ENCODE results near the gene JAM3. TPM values are rescaled to one million over a fixed set of nuclear protein-coding genes. Genes with fewer than 3 reads are reported as not detected.

JAM3 gene
- total RNA-seq, 2 donors from 2014 or later: 9.6 to 13.2 TPM

DNA sequence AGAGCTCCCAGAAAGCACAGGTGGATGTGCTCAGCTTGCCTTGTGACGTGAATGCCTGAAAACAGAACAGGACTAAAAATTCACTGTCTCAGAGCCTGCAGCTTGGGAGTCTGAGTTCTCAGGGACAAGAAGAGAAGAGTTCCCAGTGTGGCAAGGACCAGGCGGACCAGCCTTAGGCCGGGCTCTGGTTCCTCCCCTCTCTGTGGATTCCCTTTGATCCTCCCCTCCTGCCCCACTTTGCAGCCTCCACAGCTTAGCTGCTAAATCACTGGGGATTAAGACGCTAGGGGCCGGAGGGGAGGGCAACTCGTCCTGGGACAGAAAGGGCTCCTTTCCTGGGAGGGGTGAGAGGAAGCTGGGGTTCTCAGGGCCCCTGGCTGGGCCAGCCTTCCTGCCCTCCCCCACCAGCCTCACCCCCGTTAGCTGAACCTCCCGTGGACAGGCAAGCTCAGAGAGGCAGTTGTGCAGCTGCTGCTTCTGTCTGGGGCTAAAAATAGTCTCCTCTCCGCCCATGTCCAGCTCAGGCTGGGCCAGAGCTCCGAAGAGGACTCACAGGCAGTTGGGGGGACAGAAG is 29.9 kb upstream of the JAM3 start:
- intact Hi-C loops (cut with DNase I): no loop called here
- Histone ChIP-seq H3K27me3 (no peaks in the 10 kb centered on the region), H3K27ac (no peak overlapping the region), H3K9me3 (no peaks in the 10 kb centered on the region), H3K4me1 (peaks cover 37% of the 10 kb centered on the region), H3K4me3 (no peak overlapping the region), H3K36me3 (replicated peaks in 1 of 2; ENCODE audit: insufficient read depth in 1 of 2, low read depth in 2 of 2) (no peaks in the 10 kb centered on the region)
- DNase-seq (no peak), ATAC-seq (no peak)
- WGBS, 2 donors: 54 to 76% methylated on average over 7 to 9 of the region's 10 CpGs
- TF ChIP-seq, protein P1, sequence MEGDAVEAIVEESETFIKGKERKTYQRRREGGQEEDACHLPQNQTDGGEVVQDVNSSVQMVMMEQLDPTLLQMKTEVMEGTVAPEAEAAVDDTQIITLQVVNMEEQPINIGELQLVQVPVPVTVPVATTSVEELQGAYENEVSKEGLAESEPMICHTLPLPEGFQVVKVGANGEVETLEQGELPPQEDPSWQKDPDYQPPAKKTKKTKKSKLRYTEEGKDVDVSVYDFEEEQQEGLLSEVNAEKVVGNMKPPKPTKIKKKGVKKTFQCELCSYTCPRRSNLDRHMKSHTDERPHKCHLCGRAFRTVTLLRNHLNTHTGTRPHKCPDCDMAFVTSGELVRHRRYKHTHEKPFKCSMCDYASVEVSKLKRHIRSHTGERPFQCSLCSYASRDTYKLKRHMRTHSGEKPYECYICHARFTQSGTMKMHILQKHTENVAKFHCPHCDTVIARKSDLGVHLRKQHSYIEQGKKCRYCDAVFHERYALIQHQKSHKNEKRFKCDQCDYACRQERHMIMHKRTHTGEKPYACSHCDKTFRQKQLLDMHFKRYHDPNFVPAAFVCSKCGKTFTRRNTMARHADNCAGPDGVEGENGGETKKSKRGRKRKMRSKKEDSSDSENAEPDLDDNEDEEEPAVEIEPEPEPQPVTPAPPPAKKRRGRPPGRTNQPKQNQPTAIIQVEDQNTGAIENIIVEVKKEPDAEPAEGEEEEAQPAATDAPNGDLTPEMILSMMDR (IDR thresholded peaks at IDR 0.05): no peak
- no peak for TF ChIP-seq POLR2A (IDR thresholded peaks at IDR 0.05)

DNA sequence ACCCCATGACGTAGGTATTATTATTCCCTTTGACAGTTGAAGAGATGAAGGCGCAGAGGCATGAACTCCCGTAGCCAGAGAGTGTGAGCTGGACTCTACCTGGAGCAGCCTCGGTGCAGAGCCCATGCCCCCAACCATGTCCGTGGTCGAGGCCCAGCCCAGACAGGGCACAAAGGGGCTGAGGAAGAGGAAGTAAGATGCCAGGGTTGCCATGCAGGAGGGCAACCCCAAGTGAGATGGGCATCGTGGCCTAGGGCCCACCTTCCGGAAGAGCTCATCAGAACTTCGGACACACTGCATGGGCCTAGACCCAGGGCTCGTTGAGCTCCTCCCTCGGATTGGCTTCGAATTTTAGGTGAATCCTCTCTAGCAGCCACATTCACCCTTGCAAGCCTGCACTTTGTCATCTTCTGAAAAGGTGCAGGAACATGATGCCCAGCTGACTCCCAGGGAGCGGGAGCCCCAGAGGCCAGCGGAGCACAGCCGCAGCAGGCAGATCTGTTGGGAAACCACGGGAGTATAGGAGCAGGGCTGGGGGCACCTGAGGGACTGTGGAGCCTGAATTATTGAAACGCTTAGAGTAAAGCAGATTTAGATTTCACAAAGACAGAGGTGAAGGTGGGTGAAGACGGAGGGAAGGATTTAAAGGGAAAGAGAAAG is 29.0 kb upstream of the JAM3 start:
- ATAC-seq: no peak

GRCh38 chr11:134040386-134041302 is 28.2 kb upstream of the JAM3 start:
- ATAC-seq (no peak), DNase-seq (no peak)
- Histone ChIP-seq H3K27ac (no peak overlapping the region), H3K4me1 (peaks cover 21% of the 10 kb centered on the region), H3K36me3 (replicated peaks in 1 of 2; ENCODE audit: insufficient read depth in 1 of 2, low read depth in 2 of 2) (no peaks in the 10 kb centered on the region), H3K4me3 (no peak overlapping the region), H3K27me3 (no peaks in the 10 kb centered on the region), H3K9me3 (no peaks in the 10 kb centered on the region)
- TF ChIP-seq, protein P1 (IDR thresholded peaks at IDR 0.05): no peak
- TF ChIP-seq POLR2A (IDR thresholded peaks at IDR 0.05): no peak
- intact Hi-C loops (cut with DNase I): no loop called here
- WGBS, 2 donors: 81 to 87% methylated on average over 20 of the region's 20 CpGs

More for the DNA sequence above, 29.0 kb upstream of the JAM3 start:
- no peaks in the 10 kb centered on the region for H3K36me3 ChIP-seq (replicated peaks in 1 of 2; ENCODE audit: insufficient read depth in 1 of 2, low read depth in 2 of 2)
- H3K4me3 ChIP-seq: no peak overlapping the region
- WGBS, 2 donors: 76 to 83% methylated on average over 16 to 18 of the region's 18 CpGs
- no peaks in the 10 kb centered on the region for H3K9me3 ChIP-seq
- DNase-seq: no peak
- intact Hi-C loops (cut with DNase I): no loop called here
- H3K27me3 ChIP-seq: no peaks in the 10 kb centered on the region
- no peak for TF ChIP-seq POLR2A (IDR thresholded peaks at IDR 0.05)
- TF ChIP-seq, protein P1 (IDR thresholded peaks at IDR 0.05): no peak
- H3K4me1 ChIP-seq: peaks cover 28% of the 10 kb centered on the region
- no peak overlapping the region for H3K27ac ChIP-seq

- H3K4me1 ChIP-seq: peaks cover 14% of the 10 kb centered on the region
- intact Hi-C loops (cut with DNase I): no loop called here
- TF ChIP-seq, protein P1 (IDR thresholded peaks at IDR 0.05): no peak
- no peak for TF ChIP-seq POLR2A (IDR thresholded peaks at IDR 0.05)
Observed at GRCh38 chr11:134041349-134041748, 27.5 kb upstream of the JAM3 start.

More at GRCh38 chr11:134041349-134041748, 27.5 kb upstream of the JAM3 start:
- ATAC-seq: no peak
- H3K4me3 ChIP-seq: no peak overlapping the region
- H3K9me3 ChIP-seq: no peaks in the 10 kb centered on the region
- no peak overlapping the region for H3K27ac ChIP-seq
- 66 to 81% methylated on average over 8 of the region's 8 CpGs for WGBS, 2 donors
- H3K27me3 ChIP-seq: no peaks in the 10 kb centered on the region
- DNase-seq: no peak
- H3K36me3 ChIP-seq (replicated peaks in 1 of 2; ENCODE audit: insufficient read depth in 1 of 2, low read depth in 2 of 2): no peaks in the 10 kb centered on the region
